HT1080 (cell line): ENCODE data around the gene SPSB4. TPM values are rescaled to one million over a fixed set of nuclear protein-coding genes. Genes with fewer than 3 reads are reported as not detected.
"Not testable (repeated sequence)": the region's sequence is repeated elsewhere in the genome, so short reads cannot be mapped to it uniquely, and the experiment has no call there.

Experiments used
- DNase-seq: peaks from one replicate; pipeline ENCODE4 v3.0.0-alpha.2; 2015; ENCODE audit warnings: low read depth
- total RNA-seq: library from RNA; depleted of rRNA; stranded (reverse); fragments of >200 nt; shearing (Covaris generic); gene quantifications from 2 replicates; pipeline ENCODE4 v1.2.3, GENCODE V29; 2014

Gene SPSB4
- total RNA-seq, 1 experiment from 2014 or later = not detected

DNA sequence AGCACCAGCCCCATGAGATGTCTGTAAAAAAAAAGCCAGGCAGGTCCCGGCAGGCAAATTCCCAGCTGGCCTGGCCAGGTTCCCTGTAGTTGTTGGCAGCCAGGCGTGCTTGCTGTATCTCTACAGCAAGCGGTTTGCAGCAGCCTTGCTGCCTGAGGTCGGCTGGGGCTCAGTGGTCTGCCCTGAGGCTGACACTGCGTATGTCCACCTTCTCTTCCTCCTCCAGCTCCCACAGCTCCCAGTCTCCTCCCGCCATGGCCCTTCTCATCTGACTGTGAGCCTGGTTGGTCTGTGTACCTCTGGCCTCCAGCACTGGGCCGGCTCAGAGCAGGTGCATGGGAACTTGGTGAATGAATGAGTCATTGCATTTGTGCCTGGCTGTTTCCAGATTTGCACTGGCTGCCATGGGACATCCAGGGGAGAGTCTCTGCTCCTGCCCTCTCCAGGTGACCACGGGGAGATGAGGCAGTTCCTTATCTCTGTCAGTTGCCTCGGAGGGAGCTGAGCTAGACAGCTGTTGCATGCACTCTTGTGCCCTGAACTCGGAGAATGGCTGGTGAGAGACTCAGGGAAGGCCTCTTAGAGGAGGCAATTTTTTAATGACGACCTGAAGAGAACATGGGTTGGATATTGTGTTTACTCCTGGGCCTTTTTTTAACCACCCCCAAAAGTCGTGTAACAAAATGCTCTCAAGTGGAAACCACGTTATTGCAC, 43.0 kb downstream of the SPSB4 start:
- DNase-seq = no peak

DNA sequence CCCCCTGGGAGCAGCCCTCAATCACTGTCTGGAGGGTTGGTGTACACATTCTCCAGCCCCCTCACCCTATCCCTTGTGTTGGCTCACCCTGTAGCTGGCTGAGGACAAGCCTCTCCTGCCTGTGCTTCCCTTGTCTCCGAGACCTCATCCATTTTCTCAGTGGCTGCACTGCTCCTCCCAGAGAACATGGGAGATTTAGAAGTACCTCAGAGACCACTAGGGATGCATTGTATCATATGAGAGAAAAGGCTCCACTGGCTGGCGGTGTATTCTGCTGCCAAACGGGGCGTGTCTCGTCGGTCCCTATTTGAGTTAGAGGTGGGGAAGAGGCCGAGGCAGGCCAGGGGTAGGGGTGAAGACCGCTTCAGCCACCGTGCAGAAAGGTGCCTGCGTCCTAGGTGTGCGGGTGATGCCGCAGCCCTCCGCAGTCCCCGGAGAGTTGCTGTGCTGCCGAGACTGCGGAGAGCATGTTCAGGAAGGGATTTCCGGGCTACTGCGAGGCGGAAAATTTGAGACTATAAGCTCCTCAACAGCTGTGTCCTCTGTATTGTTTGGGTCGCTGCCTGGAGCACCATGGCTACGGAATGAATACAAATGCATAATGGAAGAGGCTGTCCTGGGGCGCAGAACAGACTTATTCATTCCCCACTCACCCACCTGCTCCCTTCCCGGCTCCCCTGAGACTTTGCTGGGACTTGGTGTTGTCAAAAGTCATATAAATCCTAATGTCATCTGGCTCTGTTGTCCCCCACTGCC, 43.8 kb downstream of the SPSB4 start:
- no peak for DNase-seq

- no peak for DNase-seq
These were observed 44.4 kb downstream of the SPSB4 start for GRCh38 chr3:141095546-141095937.

GRCh38 chr3:141096164-141096563, 45.0 kb downstream of the SPSB4 start:
- no peak for DNase-seq

- no peak for DNase-seq
These were observed 45.8 kb downstream of the SPSB4 start for GRCh38 chr3:141096981-141097380.

DNA sequence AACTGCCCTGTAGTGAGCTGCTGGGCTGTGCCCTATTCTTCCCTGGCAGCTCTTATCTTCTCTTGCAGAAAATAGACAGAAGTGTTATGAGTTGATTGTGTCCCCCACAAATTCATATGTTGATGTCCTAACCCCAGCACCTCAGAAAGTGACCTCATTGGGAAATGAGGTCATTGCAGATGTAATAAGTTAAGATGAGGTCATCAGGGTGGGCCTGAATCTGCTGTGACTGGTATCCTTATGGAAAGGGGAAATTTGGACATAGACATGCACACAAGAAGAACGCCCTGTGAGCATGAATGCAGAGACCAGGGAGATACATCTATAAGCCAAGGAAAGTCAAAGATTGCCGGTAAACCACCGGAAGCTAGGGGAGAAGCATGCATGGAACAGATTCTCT, 49.0 kb downstream of the SPSB4 start:
- no peak for DNase-seq

DNA sequence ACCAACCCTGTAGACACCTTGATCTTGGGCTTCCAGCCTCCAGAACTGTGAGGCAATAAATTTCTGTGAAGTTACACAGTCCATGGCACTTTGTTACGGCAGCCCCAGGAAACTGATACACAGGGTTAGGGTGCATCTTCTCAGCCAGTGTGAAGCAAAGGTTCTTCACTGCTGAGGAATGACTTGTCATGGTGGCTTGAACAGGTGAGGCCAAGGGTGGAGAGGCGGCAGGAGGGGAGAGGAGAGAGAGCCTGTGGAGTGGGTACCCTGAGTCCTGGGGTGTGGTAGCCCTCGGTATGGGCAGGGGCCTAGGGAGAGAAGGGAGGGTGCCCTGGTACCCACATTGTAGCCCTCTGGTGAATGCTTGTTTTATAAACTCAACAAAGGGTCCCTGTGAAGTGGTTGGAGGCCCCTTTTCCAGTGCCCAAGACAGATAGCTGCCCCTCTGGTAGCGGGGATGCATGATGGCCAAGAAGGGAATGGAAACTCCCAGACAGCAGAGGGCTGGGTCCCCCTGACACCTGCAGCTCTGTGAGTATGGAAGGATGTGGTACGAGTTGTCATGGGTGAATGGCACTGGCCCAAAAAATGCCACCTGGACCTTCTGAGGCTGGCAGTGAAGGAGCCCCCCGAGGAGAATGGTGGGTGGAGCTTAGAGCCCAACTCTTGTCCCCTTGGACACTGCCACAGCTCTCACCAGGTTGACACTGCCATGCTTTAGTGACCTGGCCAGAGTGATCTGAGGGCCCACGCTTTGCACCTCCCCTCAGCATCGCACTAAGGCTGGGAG, 49.6 kb downstream of the SPSB4 start:
- no peak for DNase-seq

- DNase-seq = no peak
These were observed 51.2 kb downstream of the SPSB4 start for GRCh38 chr3:141102372-141102771.

GRCh38 chr3:141103067-141103466, 51.9 kb downstream of the SPSB4 start:
- DNase-seq = no peak

GRCh38 chr3:141103503-141103902, 52.4 kb downstream of the SPSB4 start:
- no peak for DNase-seq

DNA sequence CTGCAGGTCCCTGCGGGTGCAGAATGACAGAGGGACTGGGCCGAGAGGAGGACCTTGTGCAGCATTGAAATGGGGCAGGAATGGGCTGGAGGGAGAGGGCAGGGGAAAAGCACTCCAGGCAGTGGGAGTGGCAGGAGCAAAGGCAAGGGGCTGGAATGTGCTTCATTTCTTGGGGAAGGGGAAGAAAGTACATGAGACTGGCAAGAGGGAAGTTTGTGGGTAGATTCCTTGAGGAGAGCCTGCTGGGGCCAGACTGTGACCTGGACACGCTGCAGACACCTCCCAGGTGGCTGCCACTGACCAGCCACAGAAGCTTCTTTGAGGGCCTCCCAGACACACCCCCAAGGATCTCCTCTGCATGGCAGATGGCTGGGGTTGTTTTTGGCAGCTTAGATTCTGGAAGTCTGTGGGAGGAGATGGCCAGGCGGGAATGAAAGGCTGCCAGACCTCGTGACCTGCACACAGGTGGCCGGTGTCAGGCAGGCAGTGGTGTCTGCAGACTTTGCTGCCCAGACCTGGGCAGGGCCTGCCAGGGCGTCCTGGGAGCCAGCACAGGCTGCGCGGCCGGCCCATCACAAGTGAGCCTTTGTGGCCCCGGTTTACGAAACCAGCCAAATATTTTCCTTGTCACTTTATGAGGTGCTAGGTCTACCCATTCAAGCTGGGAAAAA, 53.1 kb downstream of the SPSB4 start:
- no peak for DNase-seq

DNA sequence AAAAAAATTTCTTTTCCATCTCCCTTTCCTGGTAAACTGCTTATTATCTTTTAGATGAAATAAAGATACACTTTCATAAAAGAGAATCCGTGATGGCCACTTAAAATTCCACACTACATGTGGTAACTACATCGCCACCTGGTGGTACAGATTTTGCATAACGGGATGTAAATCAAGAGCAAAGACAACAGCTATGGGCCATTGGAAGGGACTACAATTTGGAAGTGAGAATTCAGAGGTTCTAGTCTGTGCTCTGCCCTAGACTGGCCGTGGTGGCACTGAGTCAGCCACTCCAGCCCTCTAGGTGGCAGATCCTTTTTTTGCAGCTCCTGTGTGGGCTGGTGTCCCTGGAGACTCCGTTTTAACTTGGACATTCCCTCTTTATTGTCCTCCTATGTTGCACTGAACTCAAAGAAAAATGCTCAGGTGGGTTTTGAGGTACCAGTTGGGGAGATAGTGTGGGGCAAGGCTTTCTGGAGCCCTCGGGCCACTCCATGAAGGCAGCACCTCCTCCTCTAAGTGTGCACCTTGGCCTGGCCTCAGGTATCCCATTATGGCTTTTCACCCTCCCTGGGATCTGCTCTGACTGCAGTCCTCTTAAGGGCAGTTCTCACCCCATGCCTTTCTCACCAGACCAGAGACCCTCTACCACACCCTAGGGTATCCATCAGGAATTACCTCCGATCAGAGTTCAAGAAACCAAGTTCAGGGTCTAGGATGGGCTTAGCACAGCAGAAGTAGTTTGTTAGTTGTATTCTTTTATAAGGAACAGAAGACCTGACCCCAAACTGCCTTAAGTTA, 54.9 kb downstream of the SPSB4 start:
- peak; percentile 69 for DNase-seq

- DNase-seq = no peak
These were observed 55.7 kb downstream of the SPSB4 start for GRCh38 chr3:141106842-141107241.

- no peak for DNase-seq
These were observed 56.9 kb downstream of the SPSB4 start for GRCh38 chr3:141108039-141108438.

- no peak for DNase-seq
These were observed 58.6 kb downstream of the SPSB4 start for GRCh38 chr3:141109751-141110150.

DNA sequence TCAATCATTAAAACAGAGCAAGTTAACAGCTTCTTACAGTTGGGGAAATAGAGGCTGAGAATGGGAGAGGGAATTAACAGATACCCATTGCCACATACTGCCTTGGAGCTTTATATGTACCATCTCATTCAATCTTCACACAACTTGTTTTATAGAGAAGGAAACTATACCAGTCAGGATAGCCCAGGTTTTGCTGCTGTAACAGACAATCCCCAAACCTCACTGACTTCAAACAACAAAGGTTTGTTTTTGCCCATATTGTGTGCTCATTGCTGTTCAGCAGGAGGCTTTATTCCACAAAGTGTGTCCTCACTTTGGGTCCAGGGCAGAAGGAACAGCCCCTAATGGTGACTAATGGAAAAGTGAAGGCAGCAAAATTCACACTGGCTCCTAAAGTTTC, 59.2 kb downstream of the SPSB4 start:
- no peak for DNase-seq

- DNase-seq = no peak
These were observed 60.4 kb downstream of the SPSB4 start for GRCh38 chr3:141111364-141112155.

GRCh38 chr3:141112686-141113297, 61.6 kb downstream of the SPSB4 start:
- no peak for DNase-seq

DNA sequence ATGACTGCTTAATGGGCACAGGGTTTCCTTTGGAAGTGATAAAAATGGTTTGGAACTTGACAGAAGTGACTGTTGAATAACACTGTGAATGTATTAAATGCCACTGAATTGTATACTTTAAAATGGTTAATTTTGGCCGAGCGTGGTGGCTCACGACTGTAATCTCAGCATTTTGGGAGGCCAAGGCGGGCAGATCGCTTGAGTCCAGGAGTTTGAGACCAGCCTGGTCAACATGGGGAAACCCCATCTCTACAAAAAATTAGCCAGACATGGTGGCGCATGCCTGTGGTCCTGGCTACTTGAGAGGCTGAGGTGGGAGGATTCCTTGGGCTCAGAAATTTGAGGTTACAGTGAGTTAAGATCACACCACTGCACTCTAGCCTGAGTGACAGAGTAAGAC, 62.5 kb downstream of the SPSB4 start:
- not testable (repeated sequence) for DNase-seq
